GM21447 (cell line): Measurements from ENCODE around the gene LMCD1.

ENCODE experiments used
- ATAC-seq: cut with Tn5 transposase; IDR thresholded peaks from one replicate; pipeline ENCODE4 v1.9.1; 2021; ENCODE audit not compliant: unreplicated experiment

Gene LMCD1

GRCh38 chr3:8482960-8483665 lies 18.5 kb upstream of the LMCD1 start:
- ATAC-seq = no peak

- no peak for ATAC-seq
Observed at GRCh38 chr3:8484409-8485140, 17.0 kb upstream of the LMCD1 start.

- no peak for ATAC-seq
Observed at GRCh38 chr3:8485141-8485870, 16.3 kb upstream of the LMCD1 start.

GRCh38 chr3:8485943-8486342 lies 15.7 kb upstream of the LMCD1 start:
- no peak for ATAC-seq

- ATAC-seq = no peak
Observed at GRCh38 chr3:8486434-8486833, 15.2 kb upstream of the LMCD1 start.

GRCh38 chr3:8486936-8487335 lies 14.7 kb upstream of the LMCD1 start:
- ATAC-seq = no peak

- no peak for ATAC-seq
Observed at GRCh38 chr3:8488411-8488810, 13.2 kb upstream of the LMCD1 start.

GRCh38 chr3:8488877-8489276 lies 12.7 kb upstream of the LMCD1 start:
- no peak for ATAC-seq

GRCh38 chr3:8489278-8489792 lies 12.3 kb upstream of the LMCD1 start:
- no peak for ATAC-seq

- no peak for ATAC-seq
Observed at GRCh38 chr3:8490079-8490552, 11.5 kb upstream of the LMCD1 start.

- no peak for ATAC-seq
Observed at GRCh38 chr3:8491271-8492144, 10.1 kb upstream of the LMCD1 start.

- no peak for ATAC-seq
Observed at GRCh38 chr3:8492744-8493511, 8.7 kb upstream of the LMCD1 start.

GRCh38 chr3:8493744-8494143 lies 7.9 kb upstream of the LMCD1 start:
- no peak for ATAC-seq

- no peak for ATAC-seq
Observed at GRCh38 chr3:8494327-8494726, 7.3 kb upstream of the LMCD1 start.

GRCh38 chr3:8497582-8497981 lies 4.0 kb upstream of the LMCD1 start:
- no peak for ATAC-seq

- no peak for ATAC-seq
Observed at GRCh38 chr3:8499181-8499611, 2.4 kb upstream of the LMCD1 start.

GRCh38 chr3:8500319-8500988 lies 1.2 kb upstream of the LMCD1 start:
- no peak for ATAC-seq

- ATAC-seq = no peak
Observed at GRCh38 chr3:8500989-8501370, 643 bp upstream of the LMCD1 start.

- ATAC-seq = no peak
Observed at GRCh38 chr3:8503461-8503860, 1.8 kb downstream of the LMCD1 start.
